ENCODE data around the gene MLANA. TPM values are rescaled to one million over a fixed set of nuclear protein-coding genes. Genes with fewer than 3 reads are reported as not detected.

Gene MLANA
- total and polyA plus RNA-seq, 3 experiments from 2014 or later = not detected

DNA sequence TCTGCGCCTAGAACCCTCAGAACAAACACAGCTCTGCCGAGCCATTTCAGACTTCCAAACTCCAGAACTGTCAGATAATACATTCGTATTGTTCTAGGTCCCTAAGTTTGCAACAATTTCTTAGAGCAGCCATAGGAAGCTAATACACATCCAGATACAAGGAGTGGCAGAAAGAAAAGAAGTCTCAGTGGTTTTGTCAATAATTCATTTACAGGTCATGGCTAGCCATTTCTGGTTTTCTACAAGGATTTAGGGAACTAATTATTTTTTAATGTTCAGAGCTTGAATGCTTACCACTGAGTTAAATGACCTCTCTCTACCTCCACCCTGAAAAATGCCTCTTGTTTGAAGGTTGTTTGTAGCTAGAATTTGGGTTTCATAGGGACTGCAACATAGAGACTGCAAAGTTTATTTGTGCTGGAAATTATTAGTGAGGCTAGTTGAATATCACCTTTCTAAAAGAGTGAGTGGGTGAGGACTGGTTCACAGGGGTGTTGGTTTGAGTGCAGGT is 42.3 kb upstream of the MLANA start:
- no peaks in the 10 kb centered on the region for H3K36me3 Mint-ChIP-seq
- Histone ChIP-seq H3K27ac (ENCODE audit: low read depth, low read length) (no peak overlapping the region), H3K9me3 (ENCODE audit: low read length) (no peaks in the 10 kb centered on the region), H3K4me1 (ENCODE audit: insufficient read depth, low read length) (peaks cover 45% of the 10 kb centered on the region), H3K4me3 (ENCODE audit: low read length) (no peak overlapping the region), H3K27me3 (ENCODE audit: insufficient read depth, low read length, poor library complexity, severe bottlenecking) (no peaks in the 10 kb centered on the region), H3K36me3 (ENCODE audit: insufficient read depth, low read length) (no peaks in the 10 kb centered on the region)
- CTCF ChIA-PET = interaction anchor here (0.6 to 1.2 kb wide), 2 partner anchors 15 to 17 kb away, joined by 3 read pairs; partner anchors contain the start of gene ERMP1
- H3K4me1 Mint-ChIP-seq = peaks cover 56 to 75% (median 70%) of the 10 kb centered on the region in 3 donors
- no peaks in the 10 kb centered on the region for H3K9me3 Mint-ChIP-seq
- H3K4me3 Mint-ChIP-seq = no peak overlapping the region
- POLR2A ChIA-PET = no interaction called here
- peak overlapping the region in 4 of 8 donors; percentile 38 to 77 (median 56) for H3K27ac Mint-ChIP-seq
- H3K27me3 Mint-ChIP-seq = peaks cover 0 to 1% of the 10 kb centered on the region in 2 donors
- DNase-seq = no peak

DNA sequence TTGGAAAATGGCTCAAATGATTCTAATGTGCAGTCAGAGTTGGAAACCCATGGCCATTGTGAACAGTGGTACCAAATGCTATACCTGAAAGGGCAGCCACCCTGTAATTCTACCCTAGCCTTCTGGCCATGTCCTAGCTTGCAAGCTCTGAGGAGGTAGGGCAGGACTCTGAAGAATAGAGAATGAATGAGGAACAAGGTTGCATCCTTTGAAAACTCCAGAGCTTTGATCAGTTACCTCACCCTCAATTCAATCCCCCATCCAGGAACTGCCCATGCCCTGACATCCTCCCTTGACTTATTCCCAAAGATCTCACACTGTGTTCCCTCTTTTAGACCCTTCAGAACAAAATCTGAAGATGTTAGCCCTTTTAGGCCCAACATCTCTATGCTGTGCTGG is 40.0 kb upstream of the MLANA start:
- Mint-ChIP-seq H3K27me3 (no peaks in the 10 kb centered on the region), H3K9me3 (peaks cover 0 to 3% (median 0%) of the 10 kb centered on the region in 5 donors), H3K4me3 (peak overlapping the region in 1 of 7 donors; percentile 20), H3K4me1 (peaks cover 40 to 61% (median 54%) of the 10 kb centered on the region in 3 donors), H3K36me3 (peaks cover 0 to 4% (median 0%) of the 10 kb centered on the region in 3 donors), H3K27ac (peak overlapping the region in 7 of 8 donors; percentile 25 to 87 (median 51))
- Histone ChIP-seq H3K27me3 (ENCODE audit: insufficient read depth, low read length, poor library complexity, severe bottlenecking) (no peaks in the 10 kb centered on the region), H3K9me3 (ENCODE audit: low read length) (no peaks in the 10 kb centered on the region), H3K36me3 (ENCODE audit: insufficient read depth, low read length) (no peaks in the 10 kb centered on the region), H3K4me3 (ENCODE audit: low read length) (no peak overlapping the region), H3K4me1 (ENCODE audit: insufficient read depth, low read length) (peaks cover 22% of the 10 kb centered on the region), H3K27ac (ENCODE audit: low read depth, low read length) (peak overlapping the region; percentile 6)
- DNase-seq = no peak
- ChIA-PET CTCF (interaction anchor here (2.5 kb wide), 1 partner anchor 17 kb away, joined by 17 read pairs; the partner anchor contains the start of gene ERMP1), POLR2A (no interaction called here)

DNA sequence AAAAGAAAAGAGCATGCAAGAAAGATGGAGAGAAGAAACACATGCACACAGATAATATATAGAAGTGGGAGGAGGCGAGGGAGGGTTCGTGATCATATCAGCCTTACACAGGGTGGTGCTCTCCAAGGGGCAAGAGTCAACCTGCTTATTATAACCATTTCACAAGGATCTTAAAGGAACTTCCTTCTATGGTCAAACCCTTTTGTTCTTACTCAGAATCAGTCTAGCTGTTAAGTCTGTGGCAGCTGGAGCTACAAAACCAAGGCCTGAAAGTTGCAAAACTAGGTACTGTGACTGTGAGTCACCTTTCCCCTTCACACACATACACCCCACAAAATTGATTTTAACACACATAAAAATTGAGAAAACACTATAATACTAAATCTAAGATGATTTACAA is 39.2 kb upstream of the MLANA start:
- Histone ChIP-seq H3K27ac (ENCODE audit: low read depth, low read length) (no peak overlapping the region), H3K36me3 (ENCODE audit: insufficient read depth, low read length) (no peaks in the 10 kb centered on the region), H3K4me1 (ENCODE audit: insufficient read depth, low read length) (peaks cover 19% of the 10 kb centered on the region), H3K9me3 (ENCODE audit: low read length) (no peaks in the 10 kb centered on the region), H3K4me3 (ENCODE audit: low read length) (no peak overlapping the region), H3K27me3 (ENCODE audit: insufficient read depth, low read length, poor library complexity, severe bottlenecking) (no peaks in the 10 kb centered on the region)
- CTCF ChIA-PET = interaction anchor here (1.1 to 3.0 kb wide), 3 partner anchors 18 to 35 kb away, joined by 3 to 17 read pairs (median 9); partner anchors contain the start of gene ERMP1
- Mint-ChIP-seq H3K36me3 (peaks cover 0 to 4% (median 2%) of the 10 kb centered on the region in 3 donors), H3K4me3 (peak overlapping the region in 6 of 7 donors; percentile 5 to 67 (median 23)), H3K9me3 (peaks cover 0 to 3% (median 0%) of the 10 kb centered on the region in 5 donors), H3K27ac (peak overlapping the region; percentile 25 to 87 (median 62)), H3K4me1 (peaks cover 33 to 53% (median 48%) of the 10 kb centered on the region in 3 donors), H3K27me3 (no peaks in the 10 kb centered on the region)
- peak in 1 of 5 donors; percentile 20 for DNase-seq
- POLR2A ChIA-PET = interaction anchor here (0.7 kb wide), 1 partner anchor 19 kb away, joined by 3 read pairs; no protein-coding TSS in a partner anchor

DNA sequence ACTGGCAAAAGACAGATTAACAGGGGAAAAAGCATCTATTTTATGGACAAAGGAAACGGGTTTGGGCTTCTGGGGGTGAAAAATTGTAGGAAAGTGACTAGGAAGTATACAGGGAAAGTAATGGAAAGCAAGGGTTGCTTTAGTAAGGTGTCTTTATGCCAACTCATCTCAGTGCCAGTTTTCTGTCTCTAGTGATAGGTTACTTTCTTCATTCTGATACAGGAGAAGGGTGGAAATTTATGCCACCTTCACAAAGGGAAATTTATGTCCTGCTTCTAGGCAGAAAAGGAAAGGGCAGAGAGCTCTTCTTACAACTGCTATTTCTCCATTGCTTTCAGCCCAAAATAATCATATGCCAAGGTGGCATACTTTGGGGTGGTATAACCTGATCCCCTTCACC is 37.7 kb upstream of the MLANA start:
- POLR2A ChIA-PET = interaction anchor here (0.7 kb wide), 1 partner anchor 106 kb away, joined by 5 read pairs; no protein-coding TSS in a partner anchor
- peak overlapping the region; percentile 6 to 92 (median 56) for H3K27ac Mint-ChIP-seq
- CTCF ChIA-PET = interaction anchor here (2.5 to 3.0 kb wide), 2 partner anchors 19 to 34 kb away, joined by 9 to 17 read pairs; partner anchors contain the start of gene ERMP1

GRCh38 chr9:5853617-5854016 is 37.1 kb upstream of the MLANA start:
- Mint-ChIP-seq H3K4me1 (peaks cover 33 to 45% (median 44%) of the 10 kb centered on the region in 3 donors), H3K36me3 (peaks cover 2 to 7% (median 5%) of the 10 kb centered on the region in 3 donors), H3K27me3 (no peaks in the 10 kb centered on the region), H3K4me3 (peak overlapping the region in 1 of 7 donors; percentile 28), H3K27ac (peak overlapping the region in 6 of 8 donors; percentile 6 to 92 (median 61)), H3K9me3 (peaks cover 0 to 3% (median 0%) of the 10 kb centered on the region in 5 donors)
- Histone ChIP-seq H3K27me3 (ENCODE audit: insufficient read depth, low read length, poor library complexity, severe bottlenecking) (no peaks in the 10 kb centered on the region), H3K36me3 (ENCODE audit: insufficient read depth, low read length) (no peaks in the 10 kb centered on the region), H3K27ac (ENCODE audit: low read depth, low read length) (no peak overlapping the region), H3K9me3 (ENCODE audit: low read length) (no peaks in the 10 kb centered on the region), H3K4me1 (ENCODE audit: insufficient read depth, low read length) (peaks cover 19% of the 10 kb centered on the region), H3K4me3 (ENCODE audit: low read length) (no peak overlapping the region)
- ChIA-PET CTCF (interaction anchor here (1.3 to 3.0 kb wide), 3 partner anchors 11 to 33 kb away, joined by 6 to 9 read pairs (median 7); partner anchors contain the start of gene ERMP1), POLR2A (no interaction called here)
- DNase-seq = no peak

More for the DNA sequence above, 37.7 kb upstream of the MLANA start:
- no peak overlapping the region for H3K27ac ChIP-seq (ENCODE audit: low read depth, low read length)
- Mint-ChIP-seq H3K9me3 (peaks cover 0 to 3% (median 0%) of the 10 kb centered on the region in 5 donors), H3K4me3 (peak overlapping the region in 2 of 7 donors; percentile 23 to 30), H3K36me3 (peaks cover 2 to 6% (median 4%) of the 10 kb centered on the region in 3 donors), H3K4me1 (peaks cover 33 to 48% (median 46%) of the 10 kb centered on the region in 3 donors), H3K27me3 (no peaks in the 10 kb centered on the region)
- DNase-seq = no peak
- no peaks in the 10 kb centered on the region for H3K9me3 ChIP-seq (ENCODE audit: low read length)
- H3K4me1 ChIP-seq (ENCODE audit: insufficient read depth, low read length) = peaks cover 19% of the 10 kb centered on the region
- H3K36me3 ChIP-seq (ENCODE audit: insufficient read depth, low read length) = no peaks in the 10 kb centered on the region
- H3K4me3 ChIP-seq (ENCODE audit: low read length) = no peak overlapping the region
- no peaks in the 10 kb centered on the region for H3K27me3 ChIP-seq (ENCODE audit: insufficient read depth, low read length, poor library complexity, severe bottlenecking)

GRCh38 chr9:5854063-5854790 is 36.5 kb upstream of the MLANA start:
- no peak for DNase-seq
- peaks cover 19% of the 10 kb centered on the region for H3K4me1 ChIP-seq (ENCODE audit: insufficient read depth, low read length)
- peaks cover 2 to 10% (median 5%) of the 10 kb centered on the region in 3 donors for H3K36me3 Mint-ChIP-seq
- peaks cover 33 to 44% (median 42%) of the 10 kb centered on the region in 3 donors for H3K4me1 Mint-ChIP-seq
- no peaks in the 10 kb centered on the region for H3K36me3 ChIP-seq (ENCODE audit: insufficient read depth, low read length)
- ChIA-PET POLR2A (no interaction called here), CTCF (interaction anchor here (0.6 to 3.0 kb wide), 5 partner anchors 9 to 1868 kb away, joined by 3 to 9 read pairs (median 6); partner anchors contain the start of gene ERMP1)
- H3K27me3 ChIP-seq (ENCODE audit: insufficient read depth, low read length, poor library complexity, severe bottlenecking) = no peaks in the 10 kb centered on the region
- H3K27ac ChIP-seq (ENCODE audit: low read depth, low read length) = no peak overlapping the region
- peaks cover 0 to 3% (median 0%) of the 10 kb centered on the region in 5 donors for H3K9me3 Mint-ChIP-seq
- peak overlapping the region in 5 of 8 donors; percentile 8 to 76 (median 60) for H3K27ac Mint-ChIP-seq
- no peaks in the 10 kb centered on the region for H3K9me3 ChIP-seq (ENCODE audit: low read length)
- H3K4me3 ChIP-seq (ENCODE audit: low read length) = no peak overlapping the region
- no peaks in the 10 kb centered on the region for H3K27me3 Mint-ChIP-seq
- H3K4me3 Mint-ChIP-seq = no peak overlapping the region

- Mint-ChIP-seq H3K36me3 (peaks cover 2 to 19% (median 14%) of the 10 kb centered on the region in 3 donors), H3K27me3 (no peaks in the 10 kb centered on the region), H3K9me3 (peaks cover 0 to 3% (median 0%) of the 10 kb centered on the region in 5 donors), H3K4me3 (no peak overlapping the region), H3K27ac (no peak overlapping the region), H3K4me1 (peaks cover 12 to 15% (median 13%) of the 10 kb centered on the region in 3 donors)
- Histone ChIP-seq H3K36me3 (ENCODE audit: insufficient read depth, low read length) (no peaks in the 10 kb centered on the region), H3K27me3 (ENCODE audit: insufficient read depth, low read length, poor library complexity, severe bottlenecking) (no peaks in the 10 kb centered on the region), H3K9me3 (ENCODE audit: low read length) (no peaks in the 10 kb centered on the region), H3K4me1 (ENCODE audit: insufficient read depth, low read length) (no peaks in the 10 kb centered on the region), H3K4me3 (ENCODE audit: low read length) (no peak overlapping the region), H3K27ac (ENCODE audit: low read depth, low read length) (no peak overlapping the region)
- CTCF ChIA-PET = no interaction called here
- POLR2A ChIA-PET = no interaction called here
- DNase-seq = no peak
Measured at GRCh38 chr9:5857928-5858327, 32.8 kb upstream of the MLANA start.
